DND-41 (cell line): Measurements from ENCODE around the gene LYPD8.

ENCODE experiments used
- CTCF ChIP-seq: IDR thresholded peaks from 2 replicates; pipeline ENCODE4 v1.5.1; 2012; ENCODE audit warnings: borderline replicate concordance, low read length, moderate library complexity, mild to moderate bottlenecking; ENCODE audit not compliant: poor library complexity, severe bottlenecking; ENCODE audit errors: extremely low read depth
- EZH2 ChIP-seq: IDR thresholded peaks from 3 replicates; pipeline ENCODE4 v1.6.1; 2012; ENCODE audit warnings: borderline replicate concordance, low read depth, mild to moderate bottlenecking, moderate library complexity, low read length, inconsistent platforms; ENCODE audit not compliant: severe bottlenecking

DNA sequence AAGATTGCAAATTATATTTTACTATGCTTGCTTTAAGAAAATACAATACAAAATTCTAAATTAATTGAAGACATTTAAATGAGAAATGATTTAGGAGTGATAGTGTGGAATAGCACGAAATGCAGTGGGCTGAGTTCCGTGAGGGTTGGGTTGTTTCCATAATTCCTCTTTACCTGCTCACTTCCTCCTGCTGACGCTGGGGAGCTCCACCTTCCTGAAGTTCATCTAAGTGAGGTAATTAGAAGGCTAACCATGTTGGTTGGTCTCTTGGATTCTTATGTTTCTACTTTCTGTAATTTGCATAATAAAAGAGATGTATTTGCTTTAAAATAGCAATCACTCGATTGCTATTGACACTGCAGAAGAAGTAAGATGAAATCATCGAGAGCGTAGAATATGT is 57.7 kb downstream of the LYPD8 start:
- TF ChIP-seq CTCF: no peak
- TF ChIP-seq EZH2: no peak
